ENCODE data around the gene JAM3. TPM values are rescaled to one million over a fixed set of nuclear protein-coding genes. Genes with fewer than 3 reads are reported as not detected.

Gene JAM3
- total RNA-seq, 1 experiment from 2014 or later: 36.5 TPM

GRCh38 chr11:134196756-134197155, 127.9 kb downstream of the JAM3 start:
- Histone ChIP-seq H3K14ac (ENCODE audit: insufficient read depth, low read length) (no peak overlapping the region), H3K9ac (ENCODE audit: extremely low read depth, insufficient read length, low read length) (no peak overlapping the region), H4K91ac (ENCODE audit: insufficient read length, low read depth, low read length) (no peak overlapping the region), H3K18ac (ENCODE audit: insufficient read length, low read depth, low read length) (no peak overlapping the region), H3K27ac (ENCODE audit: insufficient read length, low read depth, low read length) (no peak overlapping the region), H3K23me2 (ENCODE audit: insufficient read length, low read depth, low read length, poor library complexity, severe bottlenecking) (no peaks in the 10 kb centered on the region), H4K20me1 (ENCODE audit: control insufficient read depth, insufficient read depth, insufficient read length) (no peaks in the 10 kb centered on the region), H3K56ac (ENCODE audit: insufficient read length, low read depth, low read length) (no peak overlapping the region), H2BK20ac (ENCODE audit: low read depth, low read length, poor library complexity, severe bottlenecking) (no peak overlapping the region), H2BK12ac (ENCODE audit: insufficient read length, low read depth, low read length) (no peak overlapping the region), H3K4me1 (ENCODE audit: insufficient read depth, low read length) (no peaks in the 10 kb centered on the region), H3K79me2 (ENCODE audit: insufficient read depth, low read length) (no peaks in the 10 kb centered on the region), H3T11ph (ENCODE audit: low read length) (no peak overlapping the region), H3K23ac (ENCODE audit: insufficient read length, low read depth, low read length) (no peak overlapping the region), H3K4me2 (ENCODE audit: insufficient read depth, insufficient read length, low read length) (no peak overlapping the region), H2BK120ac (ENCODE audit: low read depth, low read length, poor library complexity, severe bottlenecking) (no peak overlapping the region), H3K4ac (ENCODE audit: low read depth, low read length) (no peak overlapping the region), H2AFZ (ENCODE audit: low read length) (no peak overlapping the region), H3K79me1 (ENCODE audit: insufficient read depth, low read depth, low read length, poor library complexity, severe bottlenecking) (no peaks in the 10 kb centered on the region), H3K27me3 (ENCODE audit: insufficient read depth, low read length) (no peaks in the 10 kb centered on the region), H3K9me3 (ENCODE audit: control insufficient read depth, low read depth, low read length) (no peaks in the 10 kb centered on the region), H4K8ac (replicated peaks; ENCODE audit: insufficient read length, low read depth, low read length) (no peak overlapping the region), H2AK5ac (ENCODE audit: insufficient read length, low read length) (no peak overlapping the region), H2BK15ac (ENCODE audit: low read depth, low read length) (no peak overlapping the region), H2BK5ac (ENCODE audit: insufficient read length, low read length) (no peak overlapping the region), H4K5ac (ENCODE audit: insufficient read length, low read depth, low read length) (no peak overlapping the region)
- no CpG with 5 or more reads among the region's 4 CpGs for WGBS (ENCODE audit: extremely low coverage, insufficient read length, low lambda C conversion rate)
- no peak for TF ChIP-seq CTCF (conservative IDR thresholded peaks at IDR 0.05)
- H3K4me1 Mint-ChIP-seq: peaks cover 5 to 6% of the 10 kb centered on the region in 2 experiments
- H3K4me3 Mint-ChIP-seq: no peak overlapping the region
- no peak for DNase-seq
- H3K27ac Mint-ChIP-seq: no peak overlapping the region; a peak in 2 of 7 replicates
- peaks cover 30 to 82% (median 73%) of the 10 kb centered on the region in 3 experiments; a peak in 6 of 7 replicates for H3K36me3 Mint-ChIP-seq (ENCODE audit: insufficient read depth in 1 of 3, low read depth in 3 of 3)
- no peaks in the 10 kb centered on the region for H3K27me3 Mint-ChIP-seq (ENCODE audit: low read depth)
- H3K9me3 Mint-ChIP-seq: no peaks in the 10 kb centered on the region

All from H9 (cell line).